CD4-positive, alpha-beta T cell treated with Interleukin-17A for 4 hours (primary cell): ENCODE results near the gene DHRSX.
"Not testable (repeated sequence)": the region's sequence is repeated elsewhere in the genome, so short reads cannot be mapped to it uniquely, and the experiment has no call there.

Source experiments
- DNase-seq: peaks from one replicate; pipeline ENCODE4 v3.0.0-alpha.2; 2020; ENCODE audit warnings: mixed read lengths

Gene DHRSX

DNA sequence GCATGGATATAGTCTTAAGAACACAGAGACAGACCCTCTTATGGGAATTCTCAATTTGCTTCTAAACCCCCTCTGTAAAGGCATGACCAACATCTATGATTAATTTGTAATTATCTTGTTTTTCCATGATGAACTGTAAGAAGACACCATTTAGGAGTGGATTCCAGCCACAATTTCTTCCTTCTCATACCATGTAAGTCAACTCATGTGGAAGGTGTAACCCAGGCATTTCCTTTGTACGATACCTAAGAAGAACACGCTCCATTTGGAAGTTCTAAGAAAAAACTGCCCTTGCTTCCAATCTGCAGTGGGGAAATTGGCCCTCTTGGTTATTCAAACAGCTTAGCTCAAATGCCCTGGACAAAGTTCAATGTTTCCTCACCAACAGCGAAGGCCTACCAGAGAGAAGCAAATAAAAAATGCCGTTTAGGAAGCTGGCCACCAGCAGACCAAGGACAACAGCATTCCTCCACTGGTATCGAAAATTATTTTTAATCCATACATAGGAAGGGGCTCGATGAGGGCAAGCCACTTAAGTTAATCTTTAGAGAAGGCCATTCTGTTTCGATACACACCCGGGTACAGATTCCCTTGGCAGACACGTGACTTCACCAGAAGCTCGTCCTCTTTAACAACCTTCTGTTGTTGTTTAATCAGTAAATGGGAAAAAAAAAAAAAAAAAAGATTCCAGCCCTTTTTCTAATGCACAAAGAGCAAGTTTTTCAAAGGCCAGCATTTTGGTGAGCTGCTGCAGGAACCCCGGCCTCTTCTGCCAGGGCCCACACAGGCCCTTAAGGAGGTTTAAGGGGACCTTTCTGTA is 2.6 kb downstream of the DHRSX start:
- DNase-seq = no peak

DNA sequence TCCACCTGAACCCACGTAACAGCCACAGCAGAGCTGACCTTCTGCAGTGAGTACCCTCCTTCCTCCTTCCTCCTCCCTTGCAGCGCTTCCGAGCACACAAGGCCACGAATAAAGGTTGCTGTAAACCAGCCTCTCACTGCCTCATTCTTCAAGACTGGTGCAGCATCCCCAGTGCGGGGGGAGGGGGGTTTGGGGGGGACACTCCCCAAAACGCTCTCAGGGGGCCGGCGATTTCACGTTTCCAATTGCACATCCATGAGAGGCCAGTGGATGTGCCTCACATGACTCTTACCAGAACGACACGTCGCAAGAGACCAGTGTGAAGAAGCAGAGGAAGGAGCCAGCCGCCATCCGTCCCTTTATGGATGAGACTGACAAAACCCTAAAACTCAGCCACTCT is 5.2 kb downstream of the DHRSX start:
- DNase-seq = no peak

DNA sequence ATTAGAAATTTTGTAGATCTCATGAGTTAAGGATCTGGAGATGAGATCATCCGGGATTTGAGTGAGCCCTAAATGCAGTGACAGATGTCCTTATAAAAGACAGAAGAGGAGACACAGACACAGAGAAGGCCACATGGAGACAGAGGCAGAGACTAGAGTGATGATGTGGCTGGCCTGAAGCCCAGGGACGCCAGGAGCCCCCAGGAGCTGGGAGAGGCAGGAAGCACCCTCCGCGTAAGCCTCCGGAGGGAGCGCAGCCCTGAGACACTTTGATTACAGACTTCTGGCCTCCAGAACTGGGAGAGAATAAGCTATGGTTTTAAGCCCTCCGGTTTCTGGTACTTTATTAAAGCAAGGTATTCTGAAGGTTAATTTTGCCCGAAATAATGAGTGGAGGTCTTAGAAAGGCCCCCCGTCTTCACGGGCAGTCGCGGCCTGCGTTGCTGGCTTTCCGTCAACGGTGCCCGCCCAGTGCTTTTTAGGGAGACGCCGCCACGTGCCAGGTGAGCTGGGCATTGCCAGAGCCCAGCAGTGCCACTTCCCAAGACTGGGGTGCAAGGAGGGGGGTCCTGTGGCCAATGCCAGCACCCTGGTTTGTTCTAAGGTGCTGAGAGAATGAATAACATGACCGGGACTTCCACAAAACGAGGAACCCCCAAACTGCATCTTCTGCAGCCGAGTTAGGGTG is 8.1 kb downstream of the DHRSX start:
- DNase-seq = no peak

DNA sequence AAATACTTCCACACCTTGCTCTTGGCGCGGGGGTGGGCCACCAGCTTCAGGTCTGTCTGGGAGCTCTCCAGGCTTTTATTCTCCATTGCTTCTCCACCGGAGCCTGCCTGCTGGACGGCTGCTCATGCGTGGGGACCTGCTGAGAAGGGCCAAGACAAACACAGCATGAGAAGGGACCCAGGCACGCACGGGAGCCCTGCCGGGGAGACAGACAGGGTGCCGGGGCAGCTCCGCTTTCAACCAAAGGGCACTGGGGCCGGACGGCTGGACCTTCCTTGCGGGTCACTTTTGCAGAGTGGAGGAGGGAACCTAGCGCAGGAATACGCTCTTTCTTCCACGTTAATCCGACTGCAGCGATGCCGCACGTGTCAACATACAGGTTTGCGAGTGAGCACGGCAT is 10.1 kb downstream of the DHRSX start:
- no peak for DNase-seq

DNA sequence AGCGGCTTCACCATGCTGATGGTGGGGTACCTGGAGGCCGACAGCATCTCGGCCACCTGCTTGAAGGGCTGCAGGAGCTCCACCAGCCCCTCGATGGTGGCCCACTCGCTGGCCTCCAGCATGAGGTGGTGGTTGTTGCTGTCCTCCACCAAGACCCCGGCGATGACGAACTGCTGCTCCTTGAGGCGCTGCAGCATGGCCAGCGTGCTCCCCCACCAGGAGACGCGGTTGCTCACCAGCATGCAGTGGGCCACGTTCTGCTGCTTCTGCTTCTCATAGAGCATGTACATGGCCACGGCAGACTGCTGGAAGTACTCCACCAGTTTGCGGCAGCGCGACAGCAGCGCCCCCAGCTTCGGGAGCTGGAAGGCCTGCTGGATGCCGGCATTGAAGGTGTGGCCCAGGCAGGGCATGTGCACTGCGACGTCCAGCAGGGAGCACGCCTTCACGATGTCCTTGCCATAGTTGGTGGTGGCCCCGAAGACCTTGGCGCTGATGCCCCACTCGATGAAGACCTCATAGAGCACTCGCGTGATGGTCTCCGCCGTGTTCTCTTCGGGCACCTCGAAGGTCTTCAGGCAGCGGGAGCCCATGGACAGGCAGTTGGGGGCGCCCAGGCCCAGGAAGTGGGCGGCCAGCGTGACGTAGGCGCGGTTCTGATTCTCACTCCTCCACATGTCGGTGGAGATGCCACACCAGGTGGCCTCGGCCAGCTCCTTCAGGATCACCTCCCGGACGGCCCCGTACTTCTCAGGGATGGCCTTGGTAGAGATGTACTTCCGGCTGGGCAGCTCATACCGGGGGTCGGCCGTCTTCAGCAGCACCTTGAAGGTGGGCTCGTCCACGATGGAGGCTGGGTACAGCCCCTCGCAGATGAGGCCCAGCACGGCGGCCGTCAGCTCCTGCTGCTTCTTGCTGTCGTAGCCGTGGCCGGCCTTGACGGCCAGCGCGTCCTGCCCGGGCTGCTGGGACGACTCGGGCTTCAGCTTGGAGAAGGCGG is 11.0 kb downstream of the DHRSX start:
- DNase-seq = no peak

DNA sequence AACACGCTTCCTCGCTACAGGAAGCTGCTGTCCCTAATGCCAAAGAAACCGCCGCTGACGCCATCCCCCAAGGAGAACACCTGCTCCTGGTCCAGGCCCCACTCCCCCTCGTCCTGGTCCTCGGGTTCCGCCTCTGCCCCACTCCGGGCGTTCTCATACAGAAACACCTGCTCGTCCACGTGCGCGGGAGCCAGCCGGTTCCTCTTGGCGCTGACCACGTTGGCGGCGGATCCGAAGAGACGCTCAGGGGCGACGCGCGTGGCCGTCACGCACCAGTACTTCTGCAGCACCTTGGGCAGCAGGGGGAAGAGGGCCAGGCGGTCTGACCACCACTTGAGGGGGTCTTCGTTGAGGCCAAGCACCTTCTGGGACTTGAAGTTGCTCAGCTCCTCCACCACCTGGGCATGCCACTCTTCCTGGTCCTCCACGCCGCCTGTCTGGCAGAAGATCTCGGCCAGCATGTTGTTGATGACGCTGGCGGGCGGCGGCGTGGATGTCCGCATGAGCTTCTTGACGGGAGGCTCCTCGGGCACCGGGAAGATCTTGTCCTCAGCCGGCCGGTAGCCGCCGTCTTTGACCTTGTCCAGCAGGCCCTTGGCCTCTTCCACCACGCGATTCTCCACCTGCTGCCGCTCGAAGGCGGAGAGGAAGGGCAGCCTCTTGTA is 12.0 kb downstream of the DHRSX start:
- no peak for DNase-seq

DNA sequence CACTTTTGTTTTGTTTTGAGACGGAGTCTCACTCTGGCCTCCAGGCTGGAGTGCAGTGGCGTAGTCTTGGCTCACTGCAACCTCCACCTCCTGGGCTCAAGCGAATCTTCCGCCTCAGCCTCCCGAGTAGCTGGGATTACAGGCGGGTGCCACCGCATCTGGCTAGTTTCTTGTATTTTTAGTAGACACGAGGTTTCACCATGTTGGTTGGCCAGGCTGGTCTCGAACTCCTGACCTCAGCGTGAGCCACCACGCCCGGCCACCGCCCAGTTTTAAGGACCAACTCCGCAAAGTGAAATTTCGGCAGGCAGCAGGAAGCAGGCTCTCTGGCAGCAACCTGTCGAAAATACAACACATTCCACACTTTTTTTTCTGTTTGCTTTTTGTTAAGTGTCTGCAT is 13.4 kb downstream of the DHRSX start:
- no peak for DNase-seq

DNA sequence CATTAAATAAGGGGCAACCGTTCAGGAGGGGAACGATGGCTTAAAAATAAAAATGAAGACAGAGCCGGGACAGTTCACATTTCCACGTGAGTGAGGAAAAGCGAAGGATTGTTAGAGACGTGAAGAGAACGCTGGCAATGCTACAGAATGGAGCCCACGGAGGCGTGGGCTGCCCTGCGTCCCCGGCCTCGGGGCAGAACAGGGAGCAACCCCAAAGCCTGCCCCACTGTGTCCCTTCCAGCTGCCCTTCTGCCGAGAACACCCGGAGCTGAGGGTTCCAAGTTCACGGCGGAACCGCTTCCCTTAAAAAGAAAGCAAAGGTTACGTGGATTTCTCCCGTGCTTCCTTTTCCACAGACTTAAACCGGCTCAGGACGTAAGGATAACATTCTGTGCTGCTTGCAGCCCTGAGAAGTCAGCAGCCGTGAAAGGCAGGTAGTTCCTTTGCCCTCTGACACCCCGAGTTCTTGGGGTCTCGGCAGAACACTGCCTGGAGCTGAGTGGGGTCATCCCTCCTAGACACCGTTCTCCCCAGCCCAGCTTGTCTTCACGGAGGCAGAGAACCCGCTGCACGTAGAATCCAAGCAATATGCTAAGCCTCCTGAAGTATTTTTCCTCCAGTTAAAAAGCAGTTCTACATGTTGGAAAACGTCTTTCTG is 14.2 kb downstream of the DHRSX start:
- DNase-seq = no peak

DNA sequence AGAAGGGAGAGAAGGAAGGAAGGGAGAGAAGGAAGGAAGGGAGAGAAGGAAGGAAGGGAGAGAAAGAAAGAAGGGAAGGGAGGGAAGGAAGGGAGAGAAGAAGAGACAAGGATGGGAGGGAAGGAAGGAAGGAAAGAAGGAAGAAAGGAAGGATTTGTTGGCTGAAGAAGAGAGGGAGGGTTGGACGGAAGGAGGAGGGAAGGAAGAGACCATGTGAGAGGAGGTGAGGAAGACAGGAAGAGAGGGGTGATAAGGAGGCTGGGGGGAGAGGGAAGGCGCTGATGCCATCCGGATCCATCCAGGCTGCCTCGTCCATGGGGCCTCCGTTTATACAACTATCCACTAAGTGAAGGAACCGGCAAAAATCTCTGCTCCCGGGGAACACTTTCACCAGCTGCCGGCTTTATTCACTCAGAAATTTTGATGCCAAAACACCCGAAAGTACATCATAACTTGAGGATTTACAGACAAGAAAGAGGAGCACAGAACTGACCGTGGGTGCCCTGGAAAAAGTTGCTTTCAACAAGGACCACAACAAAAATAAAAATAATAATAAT is 14.9 kb downstream of the DHRSX start:
- DNase-seq = no peak

DNA sequence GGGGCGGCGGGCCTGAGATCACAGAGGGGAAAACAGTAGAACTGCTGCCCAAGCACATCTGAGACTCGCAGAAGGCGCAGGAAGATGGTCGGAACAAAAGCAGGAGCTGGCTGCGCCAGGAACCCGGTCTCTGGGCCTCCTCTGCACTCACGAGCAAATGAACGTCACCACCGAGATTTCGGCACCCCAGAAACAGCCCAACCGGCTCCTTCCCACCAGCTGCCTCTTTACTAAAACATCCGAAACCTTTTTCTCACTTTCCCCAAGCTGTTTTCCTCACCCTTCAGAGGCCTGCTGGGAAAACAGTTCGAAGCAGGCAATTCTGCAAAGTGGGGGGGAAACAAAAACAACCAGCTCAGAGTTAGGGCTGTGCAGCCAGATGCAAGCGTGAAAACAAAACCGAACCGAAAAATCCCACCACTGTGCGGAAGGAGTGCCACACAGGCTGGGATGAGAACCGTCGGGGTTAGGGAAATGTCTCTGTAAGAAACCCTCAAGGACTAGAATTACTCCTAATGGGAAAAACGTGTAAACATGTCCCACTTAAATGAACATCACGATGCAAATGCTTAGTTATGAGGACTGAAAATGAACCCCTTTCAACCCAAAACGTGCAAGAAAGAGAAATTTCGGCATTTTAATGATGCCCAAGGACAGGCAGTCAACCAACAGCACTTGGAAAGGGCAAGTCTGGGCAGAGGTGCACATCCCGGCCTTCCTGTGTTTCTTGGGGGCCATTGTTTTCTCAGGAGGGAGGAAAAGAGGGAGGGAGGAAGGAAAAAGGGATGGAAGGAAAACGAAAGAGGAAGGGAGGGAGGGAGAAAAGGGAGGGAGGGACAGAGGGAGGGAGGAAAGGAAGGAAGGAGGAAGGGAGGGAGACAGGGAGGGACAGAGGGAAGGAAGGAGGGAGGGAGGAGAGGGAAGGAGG is 15.8 kb downstream of the DHRSX start:
- DNase-seq = no peak

DNA sequence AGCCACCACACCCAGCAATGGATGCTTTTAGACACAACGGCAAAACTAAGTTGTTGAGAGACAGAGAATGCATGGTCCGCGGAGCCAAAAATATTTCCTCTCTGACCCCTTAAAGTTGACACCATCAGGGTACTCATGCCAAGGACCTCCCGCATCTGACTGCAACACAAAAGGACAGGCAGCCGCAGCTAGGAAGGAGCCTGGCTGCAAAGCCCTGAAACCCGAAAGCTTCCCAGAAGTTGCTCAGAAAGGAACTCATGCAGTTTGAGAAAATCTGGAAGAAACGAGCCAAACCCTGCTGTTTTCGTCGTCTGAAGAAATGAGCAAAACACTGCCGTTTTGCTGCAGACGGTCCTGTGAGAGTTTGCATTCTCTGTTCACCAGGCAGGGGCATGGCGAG is 16.5 kb downstream of the DHRSX start:
- no peak for DNase-seq

DNA sequence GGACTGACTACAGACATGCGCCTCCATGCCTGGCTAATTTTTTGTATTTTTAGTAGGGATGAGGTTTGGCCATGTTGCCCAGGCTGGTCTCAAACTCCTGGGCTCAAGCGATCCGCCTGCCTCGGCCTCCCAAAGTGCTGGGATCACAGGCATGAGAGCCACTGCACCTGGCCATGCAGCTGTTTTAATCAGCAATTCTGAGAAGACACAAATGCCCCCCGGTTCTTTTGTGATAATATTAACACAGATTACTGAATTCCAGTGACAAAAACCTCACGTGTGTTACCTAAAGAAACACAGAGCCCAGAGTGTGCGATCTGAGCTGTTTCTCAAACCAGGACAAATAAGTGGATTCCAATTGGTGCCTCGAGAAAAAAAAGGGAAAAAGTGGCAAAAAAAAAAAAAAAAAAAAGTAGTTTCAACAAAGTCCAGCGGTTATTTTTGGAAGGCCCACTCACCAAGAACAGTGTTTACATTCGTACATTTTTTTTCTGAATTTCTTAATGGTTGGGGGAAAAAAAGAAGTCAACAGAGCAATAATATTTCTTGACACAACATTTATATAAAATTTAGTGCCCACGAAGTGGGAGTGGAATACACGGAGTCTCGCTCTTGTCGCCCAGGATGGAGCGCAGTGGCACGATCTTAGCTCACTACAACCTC is 17.2 kb downstream of the DHRSX start:
- no peak for DNase-seq

DNA sequence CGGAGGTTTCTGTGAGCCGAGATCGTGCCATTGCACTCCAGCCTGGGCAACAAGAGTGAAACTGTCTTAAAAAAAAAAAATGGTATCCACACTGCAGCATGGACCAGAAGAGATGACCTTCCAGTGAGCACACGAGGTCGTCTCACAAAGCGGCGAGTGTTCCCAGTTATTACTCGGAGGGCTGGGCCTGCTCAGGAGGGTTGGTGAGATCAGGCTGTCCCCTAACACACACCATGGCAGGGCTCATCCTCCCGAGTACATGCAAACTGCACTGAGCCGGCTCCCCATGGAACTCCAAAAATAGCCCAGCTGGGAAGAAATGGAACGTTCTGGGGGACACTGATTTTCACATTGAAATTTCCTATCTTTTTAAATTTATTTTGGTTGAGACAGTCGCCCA is 19.2 kb downstream of the DHRSX start:
- not testable (repeated sequence) for DNase-seq

DNA sequence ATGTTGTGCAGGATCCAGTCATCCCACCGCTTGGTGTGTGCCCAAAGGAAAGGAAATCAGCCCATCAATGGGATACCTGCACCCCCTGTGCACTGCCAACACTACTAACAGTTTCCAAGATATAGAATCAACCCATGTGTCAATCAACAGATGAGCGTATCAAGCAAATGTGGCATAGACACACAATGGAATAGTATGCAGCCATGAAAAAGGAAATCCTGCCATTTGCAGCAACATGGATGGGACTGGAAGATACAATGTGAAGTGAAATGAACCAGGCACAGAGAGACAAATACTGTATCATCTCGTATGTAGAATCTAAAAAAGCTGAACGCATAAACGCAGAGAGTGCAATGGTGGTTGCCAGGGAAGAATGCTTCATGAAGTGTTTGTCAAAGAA is 20.8 kb downstream of the DHRSX start:
- DNase-seq = not testable (repeated sequence)

DNA sequence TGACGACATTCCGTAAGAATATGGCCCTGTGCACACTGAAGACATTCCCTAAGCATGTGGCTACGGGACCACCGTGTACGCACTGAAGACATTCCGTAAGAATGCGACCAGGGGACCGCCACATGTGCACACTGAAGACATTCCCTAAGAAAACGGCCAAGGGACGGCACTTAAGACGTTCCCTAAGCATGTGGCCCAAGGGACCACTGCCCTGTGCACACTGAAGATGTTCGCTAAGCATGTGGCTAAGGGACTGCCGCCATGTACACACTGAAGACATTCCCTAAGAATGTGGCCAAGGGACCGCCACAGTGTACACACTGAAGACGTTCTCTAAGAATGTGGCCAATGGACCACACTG is 21.4 kb downstream of the DHRSX start:
- DNase-seq = no peak

DNA sequence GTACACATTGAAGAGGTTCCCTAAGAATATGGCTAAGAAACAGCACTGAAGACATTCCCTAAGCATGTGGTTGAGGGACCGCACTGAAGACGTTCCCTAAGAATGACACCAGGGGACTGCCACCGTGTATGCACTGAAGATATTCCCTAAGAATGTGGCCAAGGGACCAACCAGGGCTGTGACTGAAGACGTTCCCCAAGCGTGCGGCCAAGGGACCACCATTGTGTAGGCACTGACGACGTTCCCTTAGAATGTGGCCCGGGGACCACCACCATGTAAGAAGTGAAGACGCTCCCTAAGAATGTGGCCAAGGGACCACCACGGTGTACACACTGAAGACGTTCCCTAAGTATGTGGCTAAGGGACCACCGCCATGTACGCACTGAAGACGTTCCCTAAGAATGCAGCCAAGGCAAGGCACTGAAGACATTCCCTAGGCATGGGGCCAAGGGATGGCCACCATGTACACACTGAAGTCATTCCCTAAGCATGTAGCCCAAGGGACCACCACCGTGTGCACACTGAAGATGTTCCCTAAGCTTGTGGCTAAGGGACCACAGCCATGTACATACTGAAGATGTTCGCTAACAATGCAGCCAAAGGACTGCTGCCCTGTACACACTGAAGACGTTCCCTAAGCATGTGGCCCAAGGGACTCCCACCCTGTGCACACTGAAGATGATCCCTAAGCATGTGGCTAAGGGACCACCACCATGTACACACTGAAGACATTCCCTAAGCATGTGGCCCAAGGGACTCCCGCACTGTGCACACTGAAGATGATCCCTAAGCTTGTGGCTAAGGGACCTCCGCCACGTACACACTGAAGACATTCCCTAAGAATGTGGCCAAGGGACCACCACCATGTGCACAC is 22.0 kb downstream of the DHRSX start:
- no peak for DNase-seq

DNA sequence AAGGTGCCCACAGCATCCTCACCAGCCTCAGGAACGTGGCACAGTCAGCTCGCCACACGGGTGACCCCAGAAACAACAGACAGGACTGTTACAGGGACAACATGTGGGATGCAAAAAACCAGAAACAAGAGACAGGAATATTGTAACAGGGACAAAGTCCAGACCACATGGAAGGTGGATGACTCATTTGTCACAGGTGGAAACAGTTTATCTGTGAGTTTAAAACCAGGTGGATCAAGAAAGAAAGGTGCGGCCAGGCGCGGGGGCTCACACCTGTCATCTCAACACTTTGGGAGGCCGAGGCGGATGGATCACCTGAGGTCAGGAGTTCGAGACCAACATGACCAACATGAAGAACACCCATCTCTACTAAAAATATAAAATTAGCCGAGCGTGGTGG is 23.5 kb downstream of the DHRSX start:
- DNase-seq = not testable (repeated sequence)

DNA sequence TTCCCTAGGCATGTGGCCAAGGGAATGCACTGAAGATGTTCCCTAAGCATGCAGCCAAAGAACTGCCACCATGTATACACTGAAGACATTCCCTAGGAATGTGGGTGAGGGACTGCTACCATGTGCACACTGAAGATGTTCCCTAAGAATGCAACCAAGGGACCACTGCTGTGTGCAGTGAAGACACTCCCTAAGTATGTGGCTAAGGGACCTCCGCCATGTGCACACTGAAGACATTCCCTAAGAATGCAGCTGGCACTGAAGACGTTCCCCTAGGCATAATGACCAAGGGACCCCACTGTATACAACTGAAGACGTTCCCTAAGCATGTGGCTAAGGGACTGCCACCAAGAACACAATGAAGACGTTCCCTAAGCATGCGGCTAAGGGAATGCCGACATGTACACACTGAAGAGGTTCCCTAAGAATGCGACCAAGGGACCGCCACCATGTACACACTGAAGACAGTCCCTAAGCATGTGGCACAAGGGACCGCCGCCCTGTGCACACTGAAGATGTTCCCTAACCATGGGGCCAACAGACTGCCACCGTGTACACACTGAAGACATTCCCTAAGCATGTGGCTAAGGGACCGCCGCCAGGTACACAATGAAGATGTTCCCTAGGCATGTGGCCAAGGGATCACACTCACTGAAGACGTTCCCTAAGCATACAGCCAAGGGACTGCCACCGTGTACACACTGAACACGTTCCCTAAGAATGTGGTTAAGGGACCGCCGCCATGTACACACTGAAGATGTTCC is 25.6 kb downstream of the DHRSX start:
- DNase-seq = no peak
